Endothelial cell of umbilical vein (primary cell): ENCODE measurements around the gene EXOC3L1. TPM values are rescaled to one million over a fixed set of nuclear protein-coding genes. Genes with fewer than 3 reads are reported as not detected.

ENCODE experiments used
- BruUV-seq: library from RNA; stranded (reverse); fragments of 400-500 nt; replicated peaks from 2 replicates; lab custom pipeline; 2021; lab: Mats Ljungman, UMichigan
- CTCF ChIA-PET: fragments of 300-600, 350-600 bp; sonication (Branson Sonifier 250); formaldehyde crosslinking; loops from one replicate; lab custom pipeline; 2021; ENCODE audit warnings: antibody characterized with exemption, inconsistent platforms; lab: Charles Lee
- POLR2A ChIA-PET: fragments of 300-600, 350-600 bp; sonication (Branson Sonifier 250); formaldehyde crosslinking; loops from one replicate; lab custom pipeline; 2021; ENCODE audit warnings: antibody characterized with exemption, inconsistent platforms; lab: Charles Lee
- DNase-seq: peaks from one replicate; pipeline ENCODE4 v3.0.0-alpha.2; 2011; ENCODE audit warnings: low read depth, low spot score
- FAIRE-seq: peaks from 2 replicates; lab custom pipeline; 2011; peaks lifted over from hg19 to GRCh38; lab: Jason Lieb, UNC
- H2AFZ ChIP-seq: 2 replicates; pipeline ENCODE4 v1.6.0; 2012; ENCODE audit warnings: low read depth, low read length, control low read depth, inconsistent platforms
- H3K27ac ChIP-seq: 2 replicates; pipeline ENCODE4 v1.5.1; 2011; ENCODE audit warnings: low read depth, mild to moderate bottlenecking, control low read depth, low read length, moderate library complexity; ENCODE audit not compliant: insufficient read depth
- H3K27me3 ChIP-seq, 2 experiments: 2 replicates each; pipeline versions ENCODE4 v1.6.0 to v1.6.1; 2011; ENCODE audit warnings: low read length in 2 of 2, mixed read lengths in 1 of 2; ENCODE audit not compliant: control insufficient read depth in 2 of 2, insufficient read depth in 2 of 2
- H3K36me3 ChIP-seq, 2 experiments: 2 replicates in 1 of 2; 3 replicates in 1 of 2; pipeline ENCODE4 v1.5.1; 2011; ENCODE audit warnings: low read length in 2 of 2, mild to moderate bottlenecking in 1 of 2, moderate library complexity in 1 of 2; ENCODE audit not compliant: control insufficient read depth in 2 of 2, insufficient read depth in 2 of 2; ENCODE audit errors: extremely low read depth in 1 of 2
- H3K4me1 ChIP-seq: 3 replicates; pipeline ENCODE4 v1.5.1; 2011; ENCODE audit warnings: mild to moderate bottlenecking, low read length; ENCODE audit not compliant: control insufficient read depth, insufficient read depth; ENCODE audit errors: extremely low read depth
- H3K4me2 ChIP-seq: 2 replicates; pipeline ENCODE4 v1.6.1; 2011; ENCODE audit warnings: low read length, control low read depth, mixed read lengths; ENCODE audit not compliant: insufficient read depth
- H3K4me3 ChIP-seq, 3 experiments: fragments of 200-600 bp in 1 of 3; sonication (generic), shearing (Covaris generic) in 1 of 3; replicated peaks in 1 of 3; 2 replicates each; pipeline ENCODE4 v1.5.1; 2011 to 2016; ENCODE audit warnings: control low read depth in 3 of 3, low read length in 3 of 3, mild to moderate bottlenecking in 2 of 3, inconsistent platforms in 1 of 3, low read depth in 1 of 3, moderate library complexity in 1 of 3; ENCODE audit not compliant: insufficient read depth in 1 of 3
- H3K79me2 ChIP-seq: 2 replicates; pipeline ENCODE4 v1.6.0; 2012; ENCODE audit warnings: low read length, inconsistent platforms; ENCODE audit not compliant: control insufficient read depth, insufficient read depth
- H3K9ac ChIP-seq: replicated peaks from 2 replicates; pipeline ENCODE3; 2011; ENCODE audit warnings: low read length, control low read depth; ENCODE audit not compliant: insufficient read depth; ENCODE audit errors: extremely low read depth
- H3K9me1 ChIP-seq: replicated peaks from 3 replicates; pipeline ENCODE4 v1.6.0; 2011; ENCODE audit warnings: mild to moderate bottlenecking, low read length; ENCODE audit not compliant: control insufficient read depth, insufficient read depth; ENCODE audit errors: extremely low read depth
- H3K9me3 ChIP-seq: replicated peaks from 2 replicates; pipeline ENCODE4 v1.5.1; 2012; ENCODE audit warnings: low read length, inconsistent platforms; ENCODE audit not compliant: control insufficient read depth, insufficient read depth
- H4K20me1 ChIP-seq: replicated peaks from 2 replicates; pipeline ENCODE3; 2011; ENCODE audit warnings: mild to moderate bottlenecking, low read length; ENCODE audit not compliant: control insufficient read depth, insufficient read depth; ENCODE audit errors: extremely low read depth
- EZH2 ChIP-seq: IDR thresholded peaks from 2 replicates; pipeline ENCODE4 v1.6.1; 2012; ENCODE audit warnings: borderline replicate concordance, low read depth, mild to moderate bottlenecking, moderate library complexity, low read length, inconsistent platforms; ENCODE audit not compliant: severe bottlenecking
- FOS ChIP-seq: IDR thresholded peaks from 2 replicates; pipeline ENCODE4 v1.6.1; 2011; ENCODE audit warnings: mild to moderate bottlenecking, low read length, moderate library complexity, borderline replicate concordance; ENCODE audit not compliant: insufficient read depth
- GATA2 ChIP-seq: IDR thresholded peaks from 2 replicates; pipeline ENCODE4 v1.7.0; 2011; ENCODE audit warnings: low read depth, mild to moderate bottlenecking, moderate library complexity, mixed read lengths, low read length; ENCODE audit not compliant: insufficient read length, insufficient read depth
- JUN ChIP-seq: IDR thresholded peaks from 2 replicates; pipeline ENCODE4 v1.6.1; 2011; ENCODE audit warnings: borderline replicate concordance, low read depth; ENCODE audit not compliant: insufficient read length, insufficient read depth
- MYC ChIP-seq: IDR thresholded peaks from one replicate; pipeline ENCODE4 v1.6.1; 2011; ENCODE audit warnings: mild to moderate bottlenecking, low read depth, low read length
- POLR2A ChIP-seq: IDR thresholded peaks from 2 replicates; pipeline ENCODE4 v1.6.1; 2012; ENCODE audit warnings: low read depth, mild to moderate bottlenecking, control low read depth, low read length
- POLR2AphosphoS5 ChIP-seq: IDR thresholded peaks from 2 replicates; pipeline ENCODE4 v1.6.1; 2012; ENCODE audit warnings: low read depth, mild to moderate bottlenecking, control low read depth, low read length, moderate library complexity; ENCODE audit not compliant: insufficient read depth
- dilution Hi-C: fragments of 300-500 bp; cut with MboI; formaldehyde crosslinking; loops from one replicate; pipeline ENCODE4 v1.15.0; 2019; ENCODE audit warnings: low sequenced_read_pairs; ENCODE audit not compliant: extremely low pct_ligation_motif_present
- intact Hi-C: fragments of 100-400 bp; cut with micrococcal nuclease; formaldehyde crosslinking; loops from one replicate; pipeline ENCODE4 v1.10.0; 2022
- polyA plus RNA-seq, 4 experiments: library from polyadenylated mRNA; depleted of rRNA in 3 of 4; stranded (reverse) in 3 of 4; unstranded in 1 of 4; fragments of >200 nt; gene quantifications; 2 replicates each; pipeline versions ENCODE4 v1.2.1 to v1.2.3, GENCODE V29; 2011 to 2012; ENCODE audit warnings: missing spikeins in 1 of 4
- total RNA-seq: library from RNA; stranded (reverse); gene quantifications from 2 replicates; pipeline ENCODE4 v1.2.3, GENCODE V29; 2021
- TF ChIP-seq, protein P1 (sequence below), 2 donors: IDR thresholded peaks; 1 replicate in 1 of 2; 2 replicates in 1 of 2; pipeline ENCODE4 v1.5.1; 2011; ENCODE audit warnings: low read length in 2 of 2, mild to moderate bottlenecking in 2 of 2, moderate library complexity in 2 of 2, control low read depth in 1 of 2, inconsistent platforms in 1 of 2, low read depth in 1 of 2; ENCODE audit not compliant: insufficient read depth in 1 of 2; ENCODE audit errors: extremely low read depth in 1 of 2
- TF ChIP-seq, protein P2 (sequence below): IDR thresholded peaks from 2 replicates; pipeline ENCODE4 v1.6.1; 2011; ENCODE audit not compliant: insufficient read depth, insufficient read length

Gene EXOC3L1
- total and polyA plus RNA-seq, 2 donors (not counting 3 experiments of a cell fraction or from before 2014, with no cell fraction given): 10.8 to 11.6 TPM

DNA sequence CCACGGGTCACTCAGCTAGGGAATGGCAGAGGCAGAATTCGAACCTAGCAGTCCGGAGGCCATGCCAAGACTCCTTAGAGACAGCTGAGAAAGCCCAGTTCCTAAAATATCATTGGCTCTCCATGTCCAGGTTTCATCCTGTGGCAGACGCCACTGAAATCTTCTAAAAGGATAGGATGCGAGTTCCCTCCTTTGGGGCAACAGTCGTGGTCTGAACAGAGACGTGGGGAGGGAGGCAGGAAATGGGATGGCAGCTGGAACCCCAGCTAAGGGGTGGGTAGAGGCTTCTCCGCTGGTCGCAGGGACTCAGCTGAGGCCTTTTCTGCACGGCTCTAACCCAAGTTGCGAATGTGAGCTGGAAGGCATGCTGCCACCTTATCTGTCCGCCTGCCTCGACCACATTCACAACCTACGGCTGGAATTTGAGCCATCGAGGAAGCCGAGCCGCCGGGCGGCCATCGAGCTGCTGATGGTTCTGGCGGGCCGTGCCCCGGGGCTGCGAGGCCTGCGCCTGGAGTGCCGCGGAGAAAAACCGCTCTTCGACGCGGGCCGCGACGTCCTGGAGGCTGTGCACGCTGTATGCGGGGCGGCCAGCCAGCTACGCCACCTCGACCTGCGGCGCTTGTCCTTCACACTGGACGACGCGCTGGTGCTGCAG lies 27.3 kb downstream of the EXOC3L1 start:
- TF ChIP-seq FOS (no peak), JUN (no peak), GATA2 (no peak), MYC (no peak), EZH2 (no peak), POLR2AphosphoS5 (no peak), POLR2A (no peak)
- TF ChIP-seq, protein P1, sequence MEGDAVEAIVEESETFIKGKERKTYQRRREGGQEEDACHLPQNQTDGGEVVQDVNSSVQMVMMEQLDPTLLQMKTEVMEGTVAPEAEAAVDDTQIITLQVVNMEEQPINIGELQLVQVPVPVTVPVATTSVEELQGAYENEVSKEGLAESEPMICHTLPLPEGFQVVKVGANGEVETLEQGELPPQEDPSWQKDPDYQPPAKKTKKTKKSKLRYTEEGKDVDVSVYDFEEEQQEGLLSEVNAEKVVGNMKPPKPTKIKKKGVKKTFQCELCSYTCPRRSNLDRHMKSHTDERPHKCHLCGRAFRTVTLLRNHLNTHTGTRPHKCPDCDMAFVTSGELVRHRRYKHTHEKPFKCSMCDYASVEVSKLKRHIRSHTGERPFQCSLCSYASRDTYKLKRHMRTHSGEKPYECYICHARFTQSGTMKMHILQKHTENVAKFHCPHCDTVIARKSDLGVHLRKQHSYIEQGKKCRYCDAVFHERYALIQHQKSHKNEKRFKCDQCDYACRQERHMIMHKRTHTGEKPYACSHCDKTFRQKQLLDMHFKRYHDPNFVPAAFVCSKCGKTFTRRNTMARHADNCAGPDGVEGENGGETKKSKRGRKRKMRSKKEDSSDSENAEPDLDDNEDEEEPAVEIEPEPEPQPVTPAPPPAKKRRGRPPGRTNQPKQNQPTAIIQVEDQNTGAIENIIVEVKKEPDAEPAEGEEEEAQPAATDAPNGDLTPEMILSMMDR (IDR thresholded peaks at IDR 0.05; ENCODE audit: extremely low read depth in 1 of 2, insufficient read depth in 1 of 2, low read depth in 1 of 2, low read length in 2 of 2): no peak
- TF ChIP-seq, protein P2, sequence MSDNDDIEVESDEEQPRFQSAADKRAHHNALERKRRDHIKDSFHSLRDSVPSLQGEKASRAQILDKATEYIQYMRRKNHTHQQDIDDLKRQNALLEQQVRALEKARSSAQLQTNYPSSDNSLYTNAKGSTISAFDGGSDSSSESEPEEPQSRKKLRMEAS: no peak
- DNase-seq (no peak), FAIRE-seq (no peak)
- intact Hi-C loops (no loop called here), dilution Hi-C loops (no loop called here)
- Histone ChIP-seq H3K9me3 (no peaks in the 10 kb centered on the region), H3K79me2 (no peaks in the 10 kb centered on the region), H3K27me3 (peaks cover 36 to 46% of the 10 kb centered on the region in 2 experiments), H3K4me2 (peak overlapping the region; percentile 43), H3K36me3 (no peaks in the 10 kb centered on the region), H3K27ac (no peak overlapping the region), H2AFZ (no peak overlapping the region), H3K9ac (no peak overlapping the region), H4K20me1 (no peaks in the 10 kb centered on the region), H3K4me1 (peaks cover 18% of the 10 kb centered on the region), H3K9me1 (no peaks in the 10 kb centered on the region), H3K4me3 (no peak overlapping the region)
- POLR2A ChIA-PET: no interaction called here
- CTCF ChIA-PET: interaction anchor here (0.9 to 3.4 kb wide), 5 partner anchors 7 to 145 kb away, joined by 5 to 23 read pairs (median 8); no protein-coding TSS in a partner anchor
- no TSS peak for BruUV-seq
